ENCODE measurements around the gene CS. TPM values are rescaled to one million over a fixed set of nuclear protein-coding genes. Genes with fewer than 3 reads are reported as not detected.

Gene CS
- total and polyA plus RNA-seq, 9 donors = 48.9 to 237 (median 137) TPM

GRCh38 chr12:56298828-56299227, 1.3 kb downstream of the CS start:
- 49 to 60% (median 56%) methylated on average over 5 of the region's 5 CpGs for WGBS, 3 donors
- intact Hi-C loops (cut with DNase I) = loop anchor here in 1 of 4 donors (10.0 kb wide), 2 partner anchors 104 to 166 kb away; partner anchors contain the start of gene SPRYD4
- H3K4me1 ChIP-seq (ENCODE audit: insufficient read depth) = peaks cover 13% of the 10 kb centered on the region
- DNase-seq = no peak
- peak overlapping the region in 1 of 2 donors; percentile 89 for H3K27ac ChIP-seq
- H3K4me3 ChIP-seq = peak overlapping the region; percentile 99
- H3K36me3 ChIP-seq = no peaks in the 10 kb centered on the region
- no peaks in the 10 kb centered on the region for H3K9me3 ChIP-seq
- TF ChIP-seq CTCF (IDR thresholded peaks at IDR 0.05) (no peak), EP300 (IDR thresholded peaks at IDR 0.05) (no peak), POLR2A (IDR thresholded peaks at IDR 0.05) (no peak)
- H3K27me3 ChIP-seq = no peaks in the 10 kb centered on the region

- Histone ChIP-seq H3K36me3 (no peaks in the 10 kb centered on the region), H3K4me1 (ENCODE audit: insufficient read depth) (peaks cover 13% of the 10 kb centered on the region), H3K9me3 (no peaks in the 10 kb centered on the region), H3K27me3 (no peaks in the 10 kb centered on the region), H3K27ac (no peak overlapping the region), H3K4me3 (no peak overlapping the region)
- intact Hi-C loops (cut with DNase I) = loop anchor here in 1 of 4 donors (10.0 kb wide), 2 partner anchors 103 to 167 kb away; partner anchors contain the start of gene SPRYD4
- no peak for DNase-seq
- TF ChIP-seq POLR2A (IDR thresholded peaks at IDR 0.05) (no peak), CTCF (IDR thresholded peaks at IDR 0.05) (no peak), EP300 (IDR thresholded peaks at IDR 0.05) (no peak)
- WGBS, 3 donors = 91 to 94% (median 93%) methylated on average over 8 of the region's 8 CpGs
Measured at GRCh38 chr12:56297400-56297799, 2.7 kb downstream of the CS start.

- Histone ChIP-seq H3K36me3 (no peaks in the 10 kb centered on the region), H3K4me3 (no peak overlapping the region), H3K4me1 (ENCODE audit: insufficient read depth) (peaks cover 13% of the 10 kb centered on the region), H3K9me3 (no peaks in the 10 kb centered on the region), H3K27ac (no peak overlapping the region), H3K27me3 (no peaks in the 10 kb centered on the region)
- 77 to 79% (median 77%) methylated on average over 5 of the region's 5 CpGs for WGBS, 3 donors
- TF ChIP-seq CTCF (IDR thresholded peaks at IDR 0.05) (no peak), EP300 (IDR thresholded peaks at IDR 0.05) (no peak), POLR2A (IDR thresholded peaks at IDR 0.05) (no peak)
- DNase-seq = no peak
- intact Hi-C loops (cut with DNase I) = loop anchor here in 1 of 4 donors (10.0 kb wide), 2 partner anchors 101 to 169 kb away; partner anchors contain the start of gene SPRYD4
Measured at GRCh38 chr12:56296295-56296694, 3.8 kb downstream of the CS start.

- no peak for TF ChIP-seq POLR2A (IDR thresholded peaks at IDR 0.05)
- TF ChIP-seq EP300 (IDR thresholded peaks at IDR 0.05) = no peak
- TF ChIP-seq CTCF (IDR thresholded peaks at IDR 0.05) = no peak
- Histone ChIP-seq H3K4me1 (ENCODE audit: insufficient read depth) (peaks cover 5% of the 10 kb centered on the region), H3K27ac (no peak overlapping the region), H3K4me3 (no peak overlapping the region), H3K27me3 (no peaks in the 10 kb centered on the region), H3K9me3 (no peaks in the 10 kb centered on the region), H3K36me3 (no peaks in the 10 kb centered on the region)
- DNase-seq = no peak
- 79 to 86% (median 82%) methylated on average over 5 of the region's 5 CpGs for WGBS, 3 donors
- intact Hi-C loops (cut with DNase I) = loop anchor here in 1 of 4 donors (10.0 kb wide), 2 partner anchors 99 to 171 kb away; partner anchors contain the start of gene SPRYD4
Measured at GRCh38 chr12:56293795-56294194, 6.3 kb downstream of the CS start.
